GM23338 (cell line): Measurements from ENCODE around the gene MYL5. TPM values are rescaled to one million over a fixed set of nuclear protein-coding genes. Genes with fewer than 3 reads are reported as not detected.
A peak's percentile ranks its signal among the peaks of the same experiment; 100 is the strongest.

Source experiments
- ATAC-seq: fragments of 200-7000 bp; cut with Tn5 transposase; 3 replicates; pipeline ENCODE4 v1.9.1; 2020
- DNase-seq: peaks from one replicate; pipeline ENCODE4 v3.0.0-alpha.2; 2015; ENCODE audit warnings: low spot score
- H2AFZ ChIP-seq: fragments of 200-600 bp; sonication (generic); 2 replicates; pipeline ENCODE4 v1.8.0; 2016; ENCODE audit warnings: antibody characterized with exemption, mild to moderate bottlenecking, moderate library complexity
- H3F3A ChIP-seq: fragments of 200-600 bp; sonication (generic); replicated peaks from 2 replicates; pipeline ENCODE4 v1.8.0; 2017; ENCODE audit warnings: antibody characterized with exemption, mixed run types, low read depth
- H3K27ac ChIP-seq: fragments of 200-600 bp; sonication (generic); 2 replicates; pipeline ENCODE4 v1.6.1; 2016; ENCODE audit warnings: low read depth
- H3K27me3 ChIP-seq: fragments of 200-600 bp; sonication (generic); 2 replicates; pipeline ENCODE4 v1.8.0; 2016; ENCODE audit warnings: mild to moderate bottlenecking, mixed run types, moderate library complexity; ENCODE audit not compliant: insufficient read depth
- H3K36me3 ChIP-seq: fragments of 200-600 bp; sonication (generic); 2 replicates; pipeline ENCODE4 v1.8.0; 2016; ENCODE audit warnings: mild to moderate bottlenecking; ENCODE audit not compliant: insufficient read depth
- H3K4me1 ChIP-seq: fragments of 200-600 bp; sonication (generic); 2 replicates; pipeline ENCODE4 v1.8.0; 2016; ENCODE audit warnings: mild to moderate bottlenecking, moderate library complexity; ENCODE audit not compliant: insufficient read depth
- H3K4me2 ChIP-seq: fragments of 200-600 bp; sonication (generic); 2 replicates; pipeline ENCODE4 v1.7.1; 2017; ENCODE audit warnings: mixed run types
- H3K4me3 ChIP-seq: fragments of 200-600 bp; sonication (generic); 2 replicates; pipeline ENCODE4 v1.6.1; 2016; ENCODE audit warnings: mixed run types
- H3K79me2 ChIP-seq: fragments of 200-600 bp; sonication (generic); replicated peaks from 2 replicates; pipeline ENCODE4 v1.8.0; 2017; ENCODE audit warnings: mild to moderate bottlenecking; ENCODE audit not compliant: insufficient read depth
- H3K9me2 ChIP-seq: fragments of 200-600 bp; sonication (generic); 2 replicates; pipeline ENCODE4 v1.8.0; 2017; ENCODE audit not compliant: insufficient read depth
- H4K20me1 ChIP-seq: fragments of 200-600 bp; sonication (generic); replicated peaks from 2 replicates; pipeline ENCODE4 v1.8.0; 2017; ENCODE audit warnings: mild to moderate bottlenecking; ENCODE audit not compliant: insufficient read depth
- H3K27ac Mint-ChIP-seq: 2 replicates; pipeline ENCODE4 v1.8.0; 2020; ENCODE audit warnings: inconsistent platforms, mild to moderate bottlenecking, moderate library complexity, mixed read lengths
- H3K27me3 Mint-ChIP-seq: 3 replicates; pipeline ENCODE4 v1.8.0; 2022; ENCODE audit warnings: low read depth, mild to moderate bottlenecking, moderate library complexity, mixed read lengths, inconsistent platforms; ENCODE audit not compliant: insufficient read depth, poor library complexity
- H3K36me3 Mint-ChIP-seq: 3 replicates; pipeline ENCODE4 v1.8.0; 2021; ENCODE audit warnings: low read depth, mild to moderate bottlenecking, inconsistent platforms, moderate library complexity, mixed read lengths
- H3K4me1 Mint-ChIP-seq: 3 replicates; pipeline ENCODE4 v1.8.0; 2020; ENCODE audit warnings: mild to moderate bottlenecking, inconsistent platforms, mixed read lengths
- H3K4me3 Mint-ChIP-seq: 3 replicates; pipeline ENCODE4 v1.8.0; 2021; ENCODE audit warnings: moderate library complexity, mild to moderate bottlenecking, inconsistent platforms, mixed read lengths
- H3K9me3 Mint-ChIP-seq: 3 replicates; pipeline ENCODE4 v1.8.0; 2020; ENCODE audit warnings: moderate library complexity, mild to moderate bottlenecking, inconsistent platforms, mixed read lengths
- EZH2 ChIP-seq: fragments of 200-600 bp; sonication (generic); IDR thresholded peaks from one replicate; pipeline ENCODE4 v1.8.0; 2017; ENCODE audit warnings: antibody characterized with exemption, mild to moderate bottlenecking, low read depth; ENCODE audit not compliant: unreplicated experiment
- EZH2phosphoT487 ChIP-seq: fragments of 200-600 bp; sonication (generic); IDR thresholded peaks from one replicate; pipeline ENCODE4 v1.8.1; 2018; ENCODE audit warnings: antibody characterized with exemption; ENCODE audit not compliant: unreplicated experiment
- JUNB ChIP-seq: IDR thresholded peaks from one replicate; pipeline ENCODE4 v1.6.1; 2016; ENCODE audit warnings: antibody characterized with exemption; ENCODE audit not compliant: unreplicated experiment
- NANOG ChIP-seq: IDR thresholded peaks from 2 replicates; pipeline ENCODE4 v1.6.1; 2016; ENCODE audit warnings: antibody characterized with exemption, borderline replicate concordance
- POLR2AphosphoS5 ChIP-seq: IDR thresholded peaks from 2 replicates; pipeline ENCODE4 v1.6.1; 2016; ENCODE audit warnings: antibody characterized with exemption, low read depth
- STAT1 ChIP-seq: IDR thresholded peaks from one replicate; pipeline ENCODE4 v1.6.1; 2016; ENCODE audit warnings: antibody characterized with exemption; ENCODE audit not compliant: unreplicated experiment
- ZNF114 ChIP-seq: fragments of 250-450 bp; sonication (Bioruptor Pico); IDR thresholded peaks from 2 replicates; pipeline ENCODE4 v1.5.0; 2020; ENCODE audit warnings: mild to moderate bottlenecking, moderate library complexity
- ZNF462 ChIP-seq: fragments of 250-450 bp; sonication (Bioruptor Pico); IDR thresholded peaks from 2 replicates; pipeline ENCODE4 v1.5.0; 2020; ENCODE audit warnings: mild to moderate bottlenecking, moderate library complexity
- polyA plus RNA-seq: library from polyadenylated mRNA; unstranded; fragments of >200 nt; fragmentation: Nextera tagmentation; extraction: Ambion mirVana; gene quantifications from 2 replicates; pipeline ENCODE4 v1.2.1, GENCODE V29; 2016
- total RNA-seq: library from RNA; depleted of rRNA; stranded (reverse); fragments of >200 nt; shearing (Covaris generic); gene quantifications from 2 replicates; pipeline ENCODE4 v1.2.3, GENCODE V29; 2014
- TF ChIP-seq, protein P1 (sequence below), 2 experiments: fragments of 200-600 bp in 1 of 2; sonication (generic) in 1 of 2; conservative IDR thresholded peaks; 2 replicates each; pipeline versions ENCODE4 v1.5.1 to v1.6.1; 2016 to 2017; ENCODE audit warnings: antibody characterized with exemption in 2 of 2, low read depth in 2 of 2, mild to moderate bottlenecking in 2 of 2, moderate library complexity in 1 of 2
- TF ChIP-seq, protein P2 (sequence below): IDR thresholded peaks from one replicate; pipeline ENCODE4 v1.6.1; 2018; ENCODE audit warnings: antibody characterized with exemption; ENCODE audit not compliant: unreplicated experiment

The MYL5 gene
- total and polyA plus RNA-seq, 2 experiments from 2014 or later: 3.0 to 4.4 TPM

- TF ChIP-seq ZNF462 (CRISPR knock-in tag): no peak
- no peak for TF ChIP-seq STAT1
- TF ChIP-seq EZH2phosphoT487: no peak
- no peak for TF ChIP-seq JUNB
- TF ChIP-seq EZH2: no peak
Measured at GRCh38 chr4:687048-687970, 13.0 kb downstream of the MYL5 start (continued).

GRCh38 chr4:687971-688853 is 13.9 kb downstream of the MYL5 start:
- Histone ChIP-seq H3K4me3 (peak overlapping the region; percentile 63), H3K4me2 (peak overlapping the region; percentile 91), H3K79me2 (no peaks in the 10 kb centered on the region), H3F3A (peaks cover 8% of the 10 kb centered on the region; the same call in 1 of the 2 replicates), H2AFZ (peak overlapping the region; percentile 98), H3K4me1 (peaks cover 8% of the 10 kb centered on the region), H3K27me3 (no peaks in the 10 kb centered on the region), H3K27ac (no peak overlapping the region), H4K20me1 (no peaks in the 10 kb centered on the region), H3K36me3 (no peaks in the 10 kb centered on the region), H3K9me2 (no peaks in the 10 kb centered on the region)
- DNase-seq (peak; percentile 77), ATAC-seq (peak; percentile 62)
- TF ChIP-seq, protein P1, sequence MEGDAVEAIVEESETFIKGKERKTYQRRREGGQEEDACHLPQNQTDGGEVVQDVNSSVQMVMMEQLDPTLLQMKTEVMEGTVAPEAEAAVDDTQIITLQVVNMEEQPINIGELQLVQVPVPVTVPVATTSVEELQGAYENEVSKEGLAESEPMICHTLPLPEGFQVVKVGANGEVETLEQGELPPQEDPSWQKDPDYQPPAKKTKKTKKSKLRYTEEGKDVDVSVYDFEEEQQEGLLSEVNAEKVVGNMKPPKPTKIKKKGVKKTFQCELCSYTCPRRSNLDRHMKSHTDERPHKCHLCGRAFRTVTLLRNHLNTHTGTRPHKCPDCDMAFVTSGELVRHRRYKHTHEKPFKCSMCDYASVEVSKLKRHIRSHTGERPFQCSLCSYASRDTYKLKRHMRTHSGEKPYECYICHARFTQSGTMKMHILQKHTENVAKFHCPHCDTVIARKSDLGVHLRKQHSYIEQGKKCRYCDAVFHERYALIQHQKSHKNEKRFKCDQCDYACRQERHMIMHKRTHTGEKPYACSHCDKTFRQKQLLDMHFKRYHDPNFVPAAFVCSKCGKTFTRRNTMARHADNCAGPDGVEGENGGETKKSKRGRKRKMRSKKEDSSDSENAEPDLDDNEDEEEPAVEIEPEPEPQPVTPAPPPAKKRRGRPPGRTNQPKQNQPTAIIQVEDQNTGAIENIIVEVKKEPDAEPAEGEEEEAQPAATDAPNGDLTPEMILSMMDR (conservative IDR thresholded peaks at IDR 0.05; ENCODE audit: low read depth in 2 of 2): no peak
- TF ChIP-seq ZNF114 (CRISPR knock-in tag) (no peak), NANOG (no peak), POLR2AphosphoS5 (peak; percentile 54)
- TF ChIP-seq, protein P2, sequence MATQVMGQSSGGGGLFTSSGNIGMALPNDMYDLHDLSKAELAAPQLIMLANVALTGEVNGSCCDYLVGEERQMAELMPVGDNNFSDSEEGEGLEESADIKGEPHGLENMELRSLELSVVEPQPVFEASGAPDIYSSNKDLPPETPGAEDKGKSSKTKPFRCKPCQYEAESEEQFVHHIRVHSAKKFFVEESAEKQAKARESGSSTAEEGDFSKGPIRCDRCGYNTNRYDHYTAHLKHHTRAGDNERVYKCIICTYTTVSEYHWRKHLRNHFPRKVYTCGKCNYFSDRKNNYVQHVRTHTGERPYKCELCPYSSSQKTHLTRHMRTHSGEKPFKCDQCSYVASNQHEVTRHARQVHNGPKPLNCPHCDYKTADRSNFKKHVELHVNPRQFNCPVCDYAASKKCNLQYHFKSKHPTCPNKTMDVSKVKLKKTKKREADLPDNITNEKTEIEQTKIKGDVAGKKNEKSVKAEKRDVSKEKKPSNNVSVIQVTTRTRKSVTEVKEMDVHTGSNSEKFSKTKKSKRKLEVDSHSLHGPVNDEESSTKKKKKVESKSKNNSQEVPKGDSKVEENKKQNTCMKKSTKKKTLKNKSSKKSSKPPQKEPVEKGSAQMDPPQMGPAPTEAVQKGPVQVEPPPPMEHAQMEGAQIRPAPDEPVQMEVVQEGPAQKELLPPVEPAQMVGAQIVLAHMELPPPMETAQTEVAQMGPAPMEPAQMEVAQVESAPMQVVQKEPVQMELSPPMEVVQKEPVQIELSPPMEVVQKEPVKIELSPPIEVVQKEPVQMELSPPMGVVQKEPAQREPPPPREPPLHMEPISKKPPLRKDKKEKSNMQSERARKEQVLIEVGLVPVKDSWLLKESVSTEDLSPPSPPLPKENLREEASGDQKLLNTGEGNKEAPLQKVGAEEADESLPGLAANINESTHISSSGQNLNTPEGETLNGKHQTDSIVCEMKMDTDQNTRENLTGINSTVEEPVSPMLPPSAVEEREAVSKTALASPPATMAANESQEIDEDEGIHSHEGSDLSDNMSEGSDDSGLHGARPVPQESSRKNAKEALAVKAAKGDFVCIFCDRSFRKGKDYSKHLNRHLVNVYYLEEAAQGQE: no peak
- Mint-ChIP-seq H3K27ac (peak overlapping the region; percentile 57; the same call in 1 of the 2 replicates), H3K36me3 (no peaks in the 10 kb centered on the region; the same call in 2 of the 3 replicates), H3K4me3 (peak overlapping the region; percentile 65), H3K27me3 (peaks cover 6% of the 10 kb centered on the region), H3K4me1 (peaks cover 25% of the 10 kb centered on the region), H3K9me3 (no peaks in the 10 kb centered on the region; the same call in 1 of the 3 replicates)
